ENCODE results near the gene RAMP2. TPM values are rescaled to one million over a fixed set of nuclear protein-coding genes. Genes with fewer than 3 reads are reported as not detected.

RAMP2 gene
- total RNA-seq, 2 donors from 2014 or later, result 3.5 to 8.4 TPM

DNA sequence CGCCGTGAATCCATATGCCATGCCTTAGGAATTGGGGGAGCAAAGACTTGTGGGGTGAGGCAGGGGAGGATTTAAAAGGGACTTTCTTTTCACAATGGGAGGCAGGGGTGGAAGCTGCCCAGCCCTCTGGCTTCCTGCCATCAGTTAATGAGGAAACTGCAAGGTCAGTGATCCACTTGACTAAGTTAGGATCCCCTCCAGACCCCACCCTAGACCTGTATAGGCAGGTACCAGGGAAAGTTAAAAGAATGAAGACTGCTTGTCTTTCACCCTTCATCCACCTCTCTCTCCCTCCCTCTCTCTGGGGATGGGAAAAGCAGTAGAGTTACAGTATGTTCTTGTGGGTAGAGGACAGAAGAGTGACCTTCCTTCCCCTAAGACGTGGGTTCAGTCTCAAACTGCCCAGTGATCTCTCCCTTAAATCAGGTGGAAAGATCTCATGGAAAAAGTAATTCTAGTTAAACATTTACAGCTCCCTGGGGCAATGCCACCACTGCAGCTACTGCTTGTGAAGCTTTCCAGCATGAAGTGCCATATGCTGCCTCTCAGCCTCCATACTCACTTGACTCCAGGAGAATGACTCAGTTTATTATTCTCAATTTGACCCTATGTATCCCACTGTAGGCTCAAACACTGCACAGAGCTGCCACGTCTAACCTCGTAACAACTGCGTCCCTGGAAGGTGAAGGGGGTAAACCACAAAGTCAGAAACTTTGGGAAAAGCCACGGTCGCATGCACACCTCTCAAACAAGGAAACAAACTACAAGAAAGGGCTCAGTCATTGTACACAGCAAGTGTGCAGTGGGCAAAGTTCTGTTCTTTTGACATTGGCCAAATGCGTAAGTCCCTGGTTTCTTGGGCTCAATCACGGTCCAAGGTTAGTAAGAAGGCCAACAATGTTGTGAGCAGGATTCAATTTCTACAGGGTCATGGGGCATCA is 36.3 kb downstream of the RAMP2 start:
- peak overlapping the region; percentile 74 for H3K27ac ChIP-seq
- H3K27me3 ChIP-seq, result no peaks in the 10 kb centered on the region
- peak overlapping the region; percentile 76 for H3K4me3 ChIP-seq
- no peaks in the 10 kb centered on the region for H3K36me3 ChIP-seq
- TF ChIP-seq, protein P1, sequence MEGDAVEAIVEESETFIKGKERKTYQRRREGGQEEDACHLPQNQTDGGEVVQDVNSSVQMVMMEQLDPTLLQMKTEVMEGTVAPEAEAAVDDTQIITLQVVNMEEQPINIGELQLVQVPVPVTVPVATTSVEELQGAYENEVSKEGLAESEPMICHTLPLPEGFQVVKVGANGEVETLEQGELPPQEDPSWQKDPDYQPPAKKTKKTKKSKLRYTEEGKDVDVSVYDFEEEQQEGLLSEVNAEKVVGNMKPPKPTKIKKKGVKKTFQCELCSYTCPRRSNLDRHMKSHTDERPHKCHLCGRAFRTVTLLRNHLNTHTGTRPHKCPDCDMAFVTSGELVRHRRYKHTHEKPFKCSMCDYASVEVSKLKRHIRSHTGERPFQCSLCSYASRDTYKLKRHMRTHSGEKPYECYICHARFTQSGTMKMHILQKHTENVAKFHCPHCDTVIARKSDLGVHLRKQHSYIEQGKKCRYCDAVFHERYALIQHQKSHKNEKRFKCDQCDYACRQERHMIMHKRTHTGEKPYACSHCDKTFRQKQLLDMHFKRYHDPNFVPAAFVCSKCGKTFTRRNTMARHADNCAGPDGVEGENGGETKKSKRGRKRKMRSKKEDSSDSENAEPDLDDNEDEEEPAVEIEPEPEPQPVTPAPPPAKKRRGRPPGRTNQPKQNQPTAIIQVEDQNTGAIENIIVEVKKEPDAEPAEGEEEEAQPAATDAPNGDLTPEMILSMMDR (IDR thresholded peaks at IDR 0.05), result no peak
- peaks cover 8% of the 10 kb centered on the region for H3K4me1 ChIP-seq
- H3K9ac ChIP-seq (ENCODE audit: low read depth in 2 of 2, low read length in 2 of 2), result peak overlapping the region; percentile 88 to 99
- H3K9me3 ChIP-seq, result no peaks in the 10 kb centered on the region
- intact Hi-C loops (cut with DNase I), result no loop called here
- peak; percentile 75 for DNase-seq

DNA sequence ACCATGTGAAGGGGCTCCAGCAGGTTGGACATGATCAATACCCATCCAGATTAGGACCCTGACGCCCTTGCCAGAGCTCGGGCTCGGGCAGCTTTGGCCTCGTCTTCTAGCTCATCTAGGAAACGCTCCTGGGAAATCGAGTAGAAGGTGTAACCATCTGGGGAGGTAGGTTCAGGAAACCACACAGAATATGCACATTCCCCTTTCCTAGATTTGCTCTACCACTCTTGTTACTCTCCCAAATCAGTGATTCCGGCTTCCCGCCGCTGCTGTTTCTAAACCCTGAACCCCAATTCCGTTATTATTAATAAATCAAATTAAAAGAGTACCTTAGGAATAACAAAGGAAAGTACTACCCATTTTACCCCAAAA is 37.0 kb downstream of the RAMP2 start:
- Histone ChIP-seq H3K36me3 (no peaks in the 10 kb centered on the region), H3K27me3 (no peaks in the 10 kb centered on the region), H3K9me3 (no peaks in the 10 kb centered on the region), H3K27ac (peak overlapping the region; percentile 74), H3K4me1 (peaks cover 10% of the 10 kb centered on the region), H3K9ac (ENCODE audit: low read depth in 2 of 2, low read length in 2 of 2) (peak overlapping the region; percentile 88 to 99), H3K4me3 (peak overlapping the region; percentile 76)
- intact Hi-C loops (cut with DNase I), result no loop called here
- TF ChIP-seq, protein P1 (IDR thresholded peaks at IDR 0.05), result no peak
- DNase-seq, result no peak

DNA sequence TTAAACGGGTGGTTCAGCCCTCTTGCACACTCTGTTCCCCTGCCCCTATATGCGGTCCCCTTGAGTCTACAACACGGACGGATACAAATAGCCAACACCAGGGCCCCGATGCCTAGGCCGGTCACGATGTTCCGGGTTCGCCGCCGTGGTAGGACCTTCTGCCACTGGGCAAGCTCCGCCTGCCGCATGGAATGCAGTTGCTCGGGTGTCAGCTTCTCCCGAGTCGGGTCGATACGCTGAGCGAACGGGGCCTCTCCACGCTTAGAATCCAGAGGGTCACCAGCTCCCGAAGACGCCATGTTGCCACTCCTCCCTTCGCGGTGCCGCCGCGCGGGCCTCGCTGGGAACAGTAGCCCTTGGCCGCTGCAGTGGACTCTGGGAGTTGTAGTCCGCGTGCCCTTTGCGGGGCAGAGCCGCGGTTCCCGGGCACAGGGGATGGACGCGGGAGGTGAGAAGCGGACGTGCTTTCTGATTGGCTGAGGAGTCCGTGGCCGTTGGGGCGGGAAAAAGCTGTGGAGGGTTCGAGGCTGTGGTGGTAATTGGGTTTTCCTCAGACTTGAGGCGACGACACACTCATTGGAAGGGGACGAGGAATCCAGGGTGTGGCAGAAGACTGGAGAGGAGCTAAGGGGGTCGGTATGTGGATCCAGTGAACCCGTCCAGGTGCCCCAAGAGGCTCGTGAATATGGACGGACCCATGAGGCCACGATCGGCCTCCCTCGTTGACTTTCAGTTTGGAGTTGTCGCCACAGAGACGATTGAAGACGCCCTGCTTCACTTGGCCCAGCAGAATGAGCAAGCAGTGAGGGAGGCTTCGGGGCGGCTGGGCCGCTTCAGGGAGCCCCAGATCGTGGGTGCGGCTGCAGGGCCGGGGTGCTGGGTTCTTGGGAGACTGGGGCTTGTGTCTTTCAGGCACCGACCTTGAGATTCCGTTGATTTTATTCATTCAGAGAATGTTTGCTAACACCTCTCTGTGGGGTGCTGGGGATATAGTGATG is 37.7 kb downstream of the RAMP2 start, which contains the start of the genes CNTD1 and COA3:
Gene CNTD1, plus strand, starts transcription at position 479 of the 998 bp plus-strand sequence. Its CDS starts 207 bp downstream, at position 686.
Gene COA3, minus strand, starts transcription at position 322 of the 998 bp plus-strand sequence. Its CDS starts 23 bp downstream, at position 299.
- TF ChIP-seq, protein P1 (IDR thresholded peaks at IDR 0.05), result no peak
- Histone ChIP-seq H3K4me1 (peaks cover 14% of the 10 kb centered on the region), H3K4me3 (peak within 1 kb of the TSS; percentile 76), H3K27ac (peak within 1 kb of the TSS; percentile 74), H3K9me3 (no peaks in the 10 kb centered on the region), H3K36me3 (no peaks in the 10 kb centered on the region), H3K9ac (ENCODE audit: low read depth in 2 of 2, low read length in 2 of 2) (peak within 1 kb of the TSS; percentile 88 to 99), H3K27me3 (no peaks in the 10 kb centered on the region)
- intact Hi-C loops (cut with DNase I), result no loop called here
- peak; percentile 90 for DNase-seq

DNA sequence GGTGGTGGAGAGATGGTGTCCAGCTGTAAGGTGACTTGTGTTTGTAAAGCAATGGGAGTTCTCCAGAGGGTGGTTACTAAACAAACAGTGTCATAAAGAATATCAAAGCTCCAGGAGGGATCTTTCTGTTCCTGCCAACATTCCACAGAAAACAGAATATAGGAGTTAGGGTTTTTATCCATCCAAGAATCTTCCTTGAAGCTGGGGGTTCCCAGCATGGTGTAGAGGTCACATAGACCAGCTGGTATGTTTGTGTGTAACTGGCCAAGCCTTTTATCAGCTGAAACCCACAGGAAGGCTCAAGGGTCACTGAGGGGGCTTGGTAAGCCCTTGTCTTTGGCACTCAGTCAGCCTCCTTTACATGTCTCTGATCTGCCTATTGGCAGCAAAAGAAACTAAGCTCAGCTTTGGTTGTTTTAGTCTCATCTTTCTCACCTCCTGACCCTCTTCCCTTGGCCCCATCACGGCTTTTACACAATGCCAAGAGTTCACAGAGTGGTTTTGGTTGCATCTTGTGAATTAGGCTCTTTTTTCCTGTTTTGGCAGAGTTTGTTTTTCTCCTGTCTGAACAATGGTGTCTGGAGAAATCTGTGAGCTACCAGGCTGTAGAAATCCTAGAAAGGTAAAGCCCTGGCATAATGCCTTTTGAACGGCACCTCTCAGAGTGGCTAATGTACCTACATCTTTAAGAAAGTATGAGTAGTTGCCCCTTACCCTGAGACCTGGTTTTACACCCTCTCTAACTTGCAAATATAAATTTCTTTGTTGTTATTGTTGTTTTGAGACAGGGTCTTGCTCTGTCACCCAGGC is 42.3 kb downstream of the RAMP2 start:
- no peaks in the 10 kb centered on the region for H3K27me3 ChIP-seq
- TF ChIP-seq, protein P1 (IDR thresholded peaks at IDR 0.05), result no peak
- H3K9me3 ChIP-seq, result no peaks in the 10 kb centered on the region
- DNase-seq, result no peak
- intact Hi-C loops (cut with DNase I), result no loop called here
- H3K27ac ChIP-seq, result peak overlapping the region; percentile 68
- H3K4me1 ChIP-seq, result peaks cover 5% of the 10 kb centered on the region
- H3K36me3 ChIP-seq, result no peaks in the 10 kb centered on the region
- H3K4me3 ChIP-seq, result no peak overlapping the region
- H3K9ac ChIP-seq (ENCODE audit: low read depth in 2 of 2, low read length in 2 of 2), result peak overlapping the region in 1 of 2 donors; percentile 42

All from colonic mucosa (tissue), 4 donors.